ENCODE measurements around the gene DNAAF1.
"Not testable (repeated sequence)": the region's sequence is repeated elsewhere in the genome, so short reads cannot be mapped to it uniquely, and the experiment has no call there.

The DNAAF1 gene

DNA sequence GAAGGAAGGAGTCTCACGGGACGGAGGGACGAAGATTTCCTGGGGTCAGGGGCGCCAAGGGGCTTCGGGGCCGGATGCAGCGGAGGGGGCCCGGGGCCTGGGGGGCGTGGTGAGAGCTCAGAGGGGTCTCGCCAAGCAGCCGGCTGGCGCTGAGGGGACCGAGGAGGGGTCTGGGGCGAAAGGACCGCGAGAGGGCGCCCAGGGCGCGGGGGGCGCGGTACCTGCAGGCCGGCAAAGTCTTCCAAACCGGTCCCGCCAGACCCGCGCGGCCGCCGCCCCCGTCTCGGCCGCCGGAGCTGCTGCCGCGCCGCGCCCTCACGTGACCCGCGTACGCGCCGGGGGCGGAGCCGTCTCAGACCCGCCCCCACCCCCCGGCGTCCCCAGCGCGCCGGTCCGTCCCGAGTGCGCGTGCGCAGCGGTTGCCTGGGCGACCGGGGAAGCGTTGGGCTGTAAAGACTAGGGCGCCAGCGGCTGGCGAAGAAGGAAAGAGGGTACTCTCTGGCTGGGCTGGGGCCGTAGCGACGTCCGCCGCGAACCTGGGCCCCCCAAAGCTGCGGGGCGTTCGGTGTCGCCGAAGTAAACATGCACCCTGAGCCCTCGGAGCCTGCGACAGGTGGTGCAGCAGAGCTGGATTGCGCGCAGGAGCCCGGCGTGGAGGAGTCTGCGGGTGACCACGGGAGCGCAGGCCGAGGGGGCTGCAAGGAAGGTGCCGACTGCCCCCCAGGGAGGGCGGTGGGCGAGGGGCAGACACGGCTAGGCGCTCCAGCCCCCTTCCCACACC lies at the start of gene DNAAF1, which contains the start of gene HSDL1:
Gene DNAAF1, plus strand, starts transcription at position 450 of the 781 bp plus-strand sequence. Its CDS starts 133 bp downstream, at position 583.
Gene HSDL1, minus strand, starts transcription at position 319 of the 781 bp plus-strand sequence. CDS start 13,856 bp downstream, outside the sequence.
- DNase-seq, result peak; percentile 81

DNA sequence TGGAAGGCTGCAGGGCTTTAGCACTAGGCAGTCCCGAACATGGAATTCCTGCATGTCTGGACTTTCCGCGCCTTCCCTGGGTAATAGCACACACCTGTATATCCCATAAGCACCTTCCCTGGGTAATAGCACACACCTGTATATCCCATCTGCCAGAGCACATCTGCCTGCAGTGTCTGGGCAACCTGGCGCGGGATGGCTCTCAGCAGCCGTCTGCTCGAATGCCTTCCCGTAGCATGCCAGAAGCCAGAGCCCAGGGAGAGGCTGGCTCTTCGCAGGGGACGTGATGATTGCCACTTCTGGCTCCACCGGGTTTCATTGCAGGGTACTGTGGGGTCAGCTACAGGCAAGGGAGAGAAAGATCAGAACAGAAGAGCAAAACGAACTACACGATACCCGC lies 49.6 kb upstream of the DNAAF1 start:
- DNase-seq, result no peak

DNA sequence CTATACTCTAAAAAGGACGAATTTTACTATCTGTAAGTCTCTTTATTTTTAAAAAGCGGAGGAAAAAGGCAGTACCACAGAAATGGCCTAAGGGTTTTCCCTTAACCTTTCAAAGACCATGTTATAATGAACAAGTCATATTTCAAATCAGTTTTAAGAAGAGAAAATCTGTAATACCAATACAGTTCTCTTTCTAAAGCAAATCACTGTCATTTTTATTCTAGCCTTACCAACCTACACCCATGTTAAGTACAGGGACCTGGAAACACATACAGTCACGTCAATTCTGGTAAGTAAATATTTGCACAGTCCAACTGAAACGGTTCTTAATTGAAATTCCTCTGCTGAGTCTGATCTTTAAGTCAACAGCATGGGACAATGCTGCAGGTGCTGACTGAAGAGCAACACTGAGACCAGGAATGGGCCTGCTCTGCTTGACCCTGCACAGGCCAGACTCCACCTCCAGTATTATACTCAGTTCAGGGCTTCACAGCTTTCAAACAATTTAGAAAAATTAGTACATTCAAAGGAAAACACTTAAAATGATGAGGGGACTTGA lies 48.6 kb upstream of the DNAAF1 start:
- DNase-seq, result peak; percentile 75

GRCh38 chr16:84098939-84099338 lies 46.2 kb upstream of the DNAAF1 start:
- no peak for DNase-seq

- DNase-seq, result no peak
Measured at GRCh38 chr16:84103678-84104077, 41.4 kb upstream of the DNAAF1 start.

GRCh38 chr16:84104231-84104630 lies 40.9 kb upstream of the DNAAF1 start:
- DNase-seq, result no peak

DNA sequence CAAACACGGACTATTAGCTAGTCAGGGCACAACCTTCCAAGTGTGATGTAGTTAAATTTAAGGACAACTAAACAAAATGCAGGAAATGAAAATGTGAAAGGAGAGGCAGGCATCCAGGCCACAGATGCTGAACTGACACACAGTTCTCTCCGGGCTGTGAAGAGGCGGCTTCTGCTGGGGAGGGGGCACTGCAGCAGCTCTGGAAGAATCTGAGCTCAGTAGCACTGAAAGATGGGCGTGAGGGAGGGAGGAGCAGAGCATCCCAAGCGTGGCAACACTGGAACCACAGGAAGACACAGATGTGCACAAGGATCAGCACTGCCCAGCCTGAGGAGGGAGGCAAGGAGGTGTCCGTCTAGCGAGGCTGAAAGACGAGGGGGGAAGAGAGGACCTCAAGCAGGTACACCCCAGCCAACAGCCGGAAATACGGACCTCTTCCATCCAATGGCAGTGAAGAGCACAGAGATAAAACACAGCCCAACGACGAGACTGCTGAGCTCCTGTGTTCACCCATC lies 39.8 kb upstream of the DNAAF1 start:
- DNase-seq, result no peak

DNA sequence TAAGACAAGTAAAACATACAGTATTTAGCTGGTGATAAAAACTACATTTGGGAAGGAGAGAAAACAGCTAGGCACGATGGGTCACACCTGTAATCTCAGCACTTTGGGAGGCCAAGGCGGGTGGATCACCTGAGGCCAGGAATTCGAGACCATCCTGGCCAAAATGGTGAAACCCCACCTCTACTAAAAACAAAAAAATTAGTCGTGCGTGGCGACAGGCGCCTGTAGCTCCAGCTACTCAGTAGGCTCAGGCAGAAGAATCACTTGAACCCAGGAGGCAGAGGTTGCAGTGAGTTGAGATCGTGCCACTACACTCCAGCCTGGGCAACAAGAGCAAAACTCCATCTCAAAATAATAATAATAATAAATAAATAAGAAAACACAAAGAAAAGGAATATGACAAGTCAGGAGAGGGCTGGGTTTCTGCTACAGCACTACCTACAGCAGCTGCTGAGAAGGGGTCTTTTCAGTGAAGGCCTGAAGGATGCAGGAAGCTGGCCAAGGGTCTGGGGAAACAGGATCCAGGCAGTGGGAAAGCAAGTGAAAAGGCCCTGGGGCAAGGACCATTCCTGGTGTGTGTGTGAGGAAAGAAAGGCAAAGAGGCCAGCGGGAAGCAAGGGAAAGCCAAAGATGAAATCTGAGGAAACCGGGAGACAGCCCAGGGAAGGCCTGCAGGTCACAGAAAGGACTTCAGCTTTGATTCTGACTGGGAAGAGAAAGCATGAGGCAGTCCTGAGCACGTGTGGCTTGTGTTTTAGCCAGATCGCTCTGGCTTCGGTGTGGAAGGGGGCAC lies 39.0 kb upstream of the DNAAF1 start:
- DNase-seq, result no peak

- no peak for DNase-seq
Measured at GRCh38 chr16:84107921-84108320, 37.2 kb upstream of the DNAAF1 start.

- DNase-seq, result no peak
Measured at GRCh38 chr16:84109598-84110335, 35.3 kb upstream of the DNAAF1 start.

- DNase-seq, result no peak
Measured at GRCh38 chr16:84110527-84110926, 34.6 kb upstream of the DNAAF1 start.

DNA sequence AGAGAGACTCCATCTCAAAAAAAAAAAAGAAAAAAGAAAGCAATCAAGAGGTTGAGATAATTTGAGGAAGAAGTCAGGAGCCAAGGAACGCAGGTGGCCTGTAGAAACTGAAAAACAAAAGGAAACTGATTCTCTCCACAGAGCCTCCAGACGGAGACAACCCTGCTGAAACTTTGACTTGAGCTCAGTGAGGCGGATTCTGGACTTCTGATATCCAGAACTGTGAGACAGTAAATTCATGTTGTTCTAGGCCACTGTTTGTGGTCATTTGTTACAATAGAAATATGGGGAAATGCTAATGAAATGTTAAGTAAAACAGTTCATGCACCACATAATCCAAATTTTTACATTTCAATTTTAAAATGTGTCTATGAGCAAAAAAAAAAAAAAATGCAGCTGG lies 33.6 kb upstream of the DNAAF1 start:
- DNase-seq, result no peak

DNA sequence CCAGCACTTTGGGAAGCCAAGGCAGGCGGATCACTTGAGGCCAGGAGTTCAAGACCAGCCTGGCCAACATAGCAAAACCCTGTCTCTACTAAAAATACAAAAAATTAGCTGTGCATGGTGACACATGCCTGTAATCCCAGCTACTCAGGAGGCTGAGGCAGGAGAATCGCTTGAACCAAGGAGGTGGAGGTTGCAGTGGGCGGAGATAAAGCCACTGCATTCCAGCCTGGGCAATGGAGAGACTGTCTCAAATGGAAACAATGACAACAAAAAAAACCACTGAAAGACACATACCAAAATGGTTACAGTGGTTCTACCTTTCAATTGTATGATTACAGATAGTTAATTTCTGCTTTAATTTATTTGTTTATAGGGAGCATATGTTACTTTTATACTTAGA lies 33.2 kb upstream of the DNAAF1 start:
- not testable (repeated sequence) for DNase-seq

DNA sequence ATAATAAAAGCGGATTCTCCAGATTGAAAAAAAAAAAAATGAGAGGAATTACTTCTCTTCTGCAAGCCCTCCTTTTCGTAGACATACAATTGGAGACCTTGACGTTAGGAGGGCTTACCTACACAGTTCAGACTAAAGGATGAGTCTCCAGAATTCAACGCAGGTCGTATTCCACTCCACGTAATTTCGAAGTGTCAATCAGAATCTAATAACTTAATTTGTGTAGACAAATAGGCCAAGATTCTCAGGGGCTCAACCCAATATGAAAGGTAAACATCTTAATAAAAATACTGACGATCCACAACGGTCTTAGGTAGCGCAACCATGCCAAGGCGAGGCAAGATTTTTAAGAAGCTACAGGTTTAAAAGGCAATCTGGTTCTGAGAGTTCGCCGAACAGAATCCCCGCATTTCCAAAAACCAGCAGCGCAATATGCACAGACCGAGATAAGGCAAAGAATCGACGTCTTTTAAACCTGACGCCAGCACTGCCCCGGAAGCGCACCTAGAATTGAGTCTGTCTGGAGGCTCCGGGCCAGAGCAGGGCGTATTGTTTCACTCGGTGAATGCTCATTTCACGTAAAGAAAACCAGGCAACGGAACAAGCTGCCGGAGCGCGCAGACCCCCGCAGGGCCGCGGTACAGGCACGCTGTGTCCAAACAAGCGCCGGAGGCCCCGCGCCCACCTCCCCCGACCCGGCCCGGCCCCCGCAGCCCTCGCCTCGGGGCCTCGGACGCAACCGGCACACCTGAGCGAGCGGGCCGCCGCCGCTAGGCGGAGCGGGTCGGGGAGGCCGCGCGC lies 29.0 kb upstream of the DNAAF1 start:
- no peak for DNase-seq

DNA sequence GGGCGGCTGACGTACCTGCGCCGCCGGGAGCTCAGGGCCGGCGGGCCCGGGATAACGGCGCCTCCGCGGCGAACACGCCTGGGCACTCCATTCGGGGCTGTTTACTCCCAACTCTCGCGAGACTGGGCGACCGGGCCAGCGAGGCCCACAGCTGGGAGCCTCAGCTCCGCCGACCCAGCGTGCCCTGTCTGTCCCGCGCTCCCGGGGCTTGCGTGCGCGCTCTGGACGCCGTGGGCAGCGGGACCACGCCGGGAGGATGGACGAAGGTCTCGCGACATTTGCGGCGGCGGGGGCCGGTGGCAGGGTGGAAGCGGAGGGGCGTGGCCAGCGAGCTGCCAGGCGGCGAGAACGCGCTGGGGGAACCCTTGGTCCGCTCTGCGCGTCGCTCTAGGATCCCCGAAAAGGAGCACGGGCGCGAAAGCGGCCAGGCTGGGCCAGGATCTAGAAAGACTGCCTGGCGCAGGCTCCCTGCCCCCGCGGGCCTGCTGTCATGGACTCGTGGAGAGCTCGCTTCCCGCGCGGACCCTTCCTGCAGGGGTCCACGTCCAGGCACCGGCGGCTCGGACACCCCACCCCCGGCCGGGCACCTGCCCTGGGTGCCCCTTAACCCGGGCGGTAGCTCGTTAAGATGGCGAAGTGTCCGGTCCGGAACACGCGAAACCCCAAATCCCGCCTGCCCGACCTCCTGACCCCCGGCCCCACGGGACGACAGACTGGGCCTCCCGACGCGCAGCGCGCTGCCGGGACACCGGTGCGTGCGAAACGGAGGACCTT lies 28.2 kb upstream of the DNAAF1 start, which contains the start of gene MBTPS1:
Gene MBTPS1, minus strand, starts transcription at position 223 of the 774 bp plus-strand sequence. CDS start 15,159 bp downstream, outside the sequence.
- DNase-seq, result peak; percentile 97

DNA sequence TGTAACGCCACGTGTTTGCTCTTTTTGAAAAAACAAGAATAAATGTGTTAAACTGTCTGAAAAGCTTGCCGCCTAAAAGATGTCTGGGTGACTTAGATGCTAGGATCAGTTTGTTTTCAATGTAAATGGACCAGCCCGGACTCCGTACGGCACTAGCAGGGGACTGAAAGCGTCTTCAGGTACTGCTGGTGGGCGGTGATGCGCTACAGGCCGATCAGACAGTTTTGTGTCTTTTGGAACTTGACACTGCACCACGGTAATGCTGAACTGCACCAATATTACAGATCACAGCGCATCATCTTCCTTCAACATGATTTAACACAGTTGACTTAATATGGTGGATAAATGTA lies 27.6 kb upstream of the DNAAF1 start:
- no peak for DNase-seq

DNA sequence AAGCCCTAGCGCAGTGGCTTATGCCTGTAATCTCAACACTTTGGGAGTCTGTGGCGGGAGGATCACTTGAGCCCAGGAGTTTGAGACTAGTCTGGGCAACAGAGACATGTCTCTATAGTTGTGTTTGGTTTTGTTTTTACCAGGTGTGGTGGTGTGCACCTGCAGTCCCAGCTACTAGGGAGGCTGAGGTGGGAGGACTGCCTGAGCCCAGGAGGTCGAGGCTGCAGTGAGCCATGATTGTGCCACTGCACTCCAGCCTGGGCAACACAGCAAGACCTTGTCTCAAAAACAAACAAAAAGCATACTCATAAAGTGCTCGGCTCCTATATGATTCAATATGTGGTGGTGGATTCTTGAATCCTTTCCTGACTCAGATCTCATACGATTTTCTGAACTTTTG lies 26.8 kb upstream of the DNAAF1 start:
- not testable (repeated sequence) for DNase-seq

GRCh38 chr16:84119368-84119767 lies 25.7 kb upstream of the DNAAF1 start:
- DNase-seq, result no peak

DNA sequence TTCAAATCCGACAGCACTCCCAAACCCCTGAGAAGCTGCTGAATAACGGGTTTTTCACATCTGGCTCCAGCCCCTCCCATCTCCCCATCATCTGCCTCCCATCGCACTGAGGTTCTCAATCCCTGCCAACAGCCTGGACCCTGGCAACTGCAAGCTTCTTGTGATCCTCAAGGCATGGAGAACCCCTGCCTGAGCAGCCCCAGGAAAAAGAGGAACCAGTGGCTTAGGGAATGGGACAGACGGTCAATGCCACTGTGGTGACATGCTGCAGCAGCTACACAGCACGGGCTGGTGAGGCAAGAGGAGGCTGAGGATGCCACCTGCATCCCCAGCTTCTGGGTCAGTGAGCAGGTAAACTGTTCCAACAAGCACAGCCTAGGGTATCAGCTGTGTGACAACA lies 25.1 kb upstream of the DNAAF1 start:
- no peak for DNase-seq

- DNase-seq, result peak; percentile 9
Measured at GRCh38 chr16:84121007-84121406, 24.1 kb upstream of the DNAAF1 start.

All from DMS153 (cell line).